ENCODE measurements around the gene TRAPPC12. TPM values are rescaled to one million over a fixed set of nuclear protein-coding genes. Genes with fewer than 3 reads are reported as not detected.
"Not testable (repeated sequence)": the region's sequence is repeated elsewhere in the genome, so short reads cannot be mapped to it uniquely, and the experiment has no call there.

Gene TRAPPC12
- total and polyA plus RNA-seq, 12 donors: 71.9 to 256 (median 89.6) TPM

- 57 to 63% methylated on average over 20 of the region's 20 CpGs for WGBS, 2 donors
- peak; percentile 15 to 64 (median 44) for ATAC-seq
- Histone ChIP-seq H3K4me3 (peak overlapping the region in 1 of 10 donors; percentile 15), H3K27me3 (no peaks in the 10 kb centered on the region), H3K36me3 (peaks cover 0 to 91% (median 14%) of the 10 kb centered on the region in 9 donors), H3K9me3 (no peaks in the 10 kb centered on the region), H3K4me1 (peaks cover 0 to 69% (median 8%) of the 10 kb centered on the region in 9 donors), H3K27ac (peak overlapping the region; percentile 12 to 83 (median 35))
- TF ChIP-seq CTCF (IDR thresholded peaks at IDR 0.05): no peak
- no peak for DNase-seq
- intact Hi-C loops (cut with DNase I): no loop called here
Observed at GRCh38 chr2:3453190-3453999, 73.9 kb downstream of the TRAPPC12 start.

- Histone ChIP-seq H3K36me3 (peaks cover 0 to 95% (median 14%) of the 10 kb centered on the region in 9 donors), H3K27ac (peak overlapping the region in 7 of 10 donors; percentile 3 to 83 (median 19)), H3K4me1 (peaks cover 2 to 70% (median 13%) of the 10 kb centered on the region in 9 donors)
- H3K4me3 ChIP-seq; ATAC-seq; intact Hi-C loops (cut with DNase I); H3K27me3 ChIP-seq; H3K9me3 ChIP-seq; DNase-seq: not testable (repeated sequence)
- 77 to 89% methylated on average over 6 of the region's 6 CpGs for WGBS, 2 donors
Observed at GRCh38 chr2:3454005-3454404, 74.5 kb downstream of the TRAPPC12 start.

GRCh38 chr2:3454802-3455201 is 75.3 kb downstream of the TRAPPC12 start:
- 97 to 98% methylated on average over 22 of the region's 22 CpGs for WGBS, 2 donors
- Histone ChIP-seq H3K27me3 (no peaks in the 10 kb centered on the region), H3K36me3 (peaks cover 0 to 93% (median 14%) of the 10 kb centered on the region in 9 donors), H3K4me3 (no peak overlapping the region), H3K9me3 (no peaks in the 10 kb centered on the region), H3K4me1 (peaks cover 5 to 71% (median 17%) of the 10 kb centered on the region in 9 donors), H3K27ac (peak overlapping the region in 2 of 10 donors; percentile 12 to 83)
- no peak for DNase-seq
- no peak for TF ChIP-seq CTCF (IDR thresholded peaks at IDR 0.05)
- intact Hi-C loops (cut with DNase I): no loop called here
- ATAC-seq: no peak

- 95% methylated on average over 14 of the region's 14 CpGs for WGBS, 2 donors
- no peak for TF ChIP-seq CTCF (IDR thresholded peaks at IDR 0.05)
- intact Hi-C loops (cut with DNase I): no loop called here
- Histone ChIP-seq H3K27ac (no peak overlapping the region), H3K4me3 (no peak overlapping the region), H3K27me3 (no peaks in the 10 kb centered on the region), H3K9me3 (no peaks in the 10 kb centered on the region), H3K36me3 (peaks cover 0 to 95% (median 14%) of the 10 kb centered on the region in 9 donors), H3K4me1 (peaks cover 7 to 69% (median 27%) of the 10 kb centered on the region in 9 donors)
- ATAC-seq (no peak), DNase-seq (no peak)
Observed at GRCh38 chr2:3456125-3456524, 76.6 kb downstream of the TRAPPC12 start.

All from heart right ventricle (tissue), 16 donors.